Fibroblast of the aortic adventitia (primary cell): ENCODE results near the gene DOCK3. TPM values are rescaled to one million over a fixed set of nuclear protein-coding genes. Genes with fewer than 3 reads are reported as not detected.
"Not testable (repeated sequence)": the region's sequence is repeated elsewhere in the genome, so short reads cannot be mapped to it uniquely, and the experiment has no call there.

ENCODE experiments used
- DNase-seq: peaks from one replicate; pipeline ENCODE4 v3.0.0-alpha.2; 2010; ENCODE audit warnings: low read depth
- H3K4me3 ChIP-seq: 2 replicates; pipeline ENCODE4 v1.5.1; 2011; ENCODE audit warnings: low read depth, mild to moderate bottlenecking, control low read depth, low read length, moderate library complexity
- CTCF ChIP-seq: IDR thresholded peaks from 2 replicates; pipeline ENCODE4 v1.5.1; 2011; ENCODE audit warnings: mild to moderate bottlenecking, low read length, control low read depth, inconsistent platforms; ENCODE audit not compliant: insufficient read depth
- total RNA-seq: library from RNA; depleted of rRNA; stranded (reverse); fragments of >200 nt; gene quantifications from 2 replicates; pipeline ENCODE4 v1.2.3, GENCODE V29; 2012; ENCODE audit warnings: low replicate concordance

DOCK3 gene
- total RNA-seq, 1 donor: 0.36 TPM

- TF ChIP-seq CTCF: no peak
- no peak overlapping the region for H3K4me3 ChIP-seq
- DNase-seq: no peak
These were observed 166.3 kb downstream of the DOCK3 start for GRCh38 chr3:50840983-50841489.

- H3K4me3 ChIP-seq: no peak overlapping the region
- no peak for TF ChIP-seq CTCF
- DNase-seq: no peak
These were observed 173.6 kb downstream of the DOCK3 start for GRCh38 chr3:50848308-50848707.

- no peak for DNase-seq
- no peak for TF ChIP-seq CTCF
- no peak overlapping the region for H3K4me3 ChIP-seq
These were observed 176.1 kb downstream of the DOCK3 start for GRCh38 chr3:50850639-50851511.

DNA sequence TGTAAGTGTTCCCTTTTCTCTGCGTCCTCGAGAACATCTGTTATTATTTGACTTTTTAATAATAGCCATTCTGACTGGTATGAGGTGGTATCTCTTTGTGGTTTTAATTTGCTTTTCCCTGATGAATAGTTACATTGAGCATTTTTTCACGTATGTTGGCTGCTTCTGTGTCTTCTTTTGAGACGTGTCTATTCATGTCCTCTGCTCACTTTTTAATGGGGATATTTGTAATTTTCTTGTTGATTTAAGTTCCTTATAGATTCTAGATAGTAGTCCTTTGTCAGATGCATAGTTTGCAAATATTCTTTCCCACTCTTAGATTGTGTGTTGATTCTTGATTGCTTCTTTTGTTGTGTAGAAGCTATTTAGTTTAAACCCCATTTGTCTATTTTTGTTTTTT is 179.2 kb downstream of the DOCK3 start:
- no peak overlapping the region for H3K4me3 ChIP-seq
- TF ChIP-seq CTCF: no peak
- DNase-seq: no peak

DNA sequence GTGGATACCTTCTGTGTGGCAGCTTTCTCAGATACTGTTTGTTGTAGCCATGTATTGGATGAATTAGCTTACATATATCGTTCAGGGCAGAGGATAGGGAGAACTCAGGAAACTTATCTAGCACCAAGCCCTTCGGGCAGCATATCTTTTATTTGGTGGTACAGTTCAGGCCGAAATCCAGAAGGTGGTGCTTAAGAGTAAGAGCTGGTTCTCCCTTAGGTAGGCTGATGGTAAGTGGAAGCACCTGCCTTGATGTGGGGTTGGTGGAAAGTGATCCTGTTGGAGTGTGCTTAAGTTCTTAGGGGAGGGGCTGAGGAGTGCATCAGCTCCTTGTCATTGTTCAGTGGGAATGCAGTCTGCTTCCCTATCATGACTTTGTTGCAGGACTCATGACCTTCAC is 187.5 kb downstream of the DOCK3 start:
- TF ChIP-seq CTCF: no peak
- no peak overlapping the region for H3K4me3 ChIP-seq
- no peak for DNase-seq

GRCh38 chr3:50873376-50874157 is 198.8 kb downstream of the DOCK3 start:
- DNase-seq: no peak
- no peak overlapping the region for H3K4me3 ChIP-seq
- TF ChIP-seq CTCF: no peak

- DNase-seq, H3K4me3 ChIP-seq: not testable (repeated sequence)
These were observed 200.1 kb downstream of the DOCK3 start for GRCh38 chr3:50874876-50875275.
